GM23338 (cell line): ENCODE results near the gene COPZ1. TPM values are rescaled to one million over a fixed set of nuclear protein-coding genes. Genes with fewer than 3 reads are reported as not detected.
"Not testable (repeated sequence)": the region's sequence is repeated elsewhere in the genome, so short reads cannot be mapped to it uniquely, and the experiment has no call there.

ENCODE experiments used
- ATAC-seq: fragments of 200-7000 bp; cut with Tn5 transposase; 3 replicates; pipeline ENCODE4 v1.9.1; 2020
- DNase-seq: peaks from one replicate; pipeline ENCODE4 v3.0.0-alpha.2; 2015; ENCODE audit warnings: low spot score
- H2AFZ ChIP-seq: fragments of 200-600 bp; sonication (generic); 2 replicates; pipeline ENCODE4 v1.8.0; 2016; ENCODE audit warnings: antibody characterized with exemption, mild to moderate bottlenecking, moderate library complexity
- H3F3A ChIP-seq: fragments of 200-600 bp; sonication (generic); replicated peaks from 2 replicates; pipeline ENCODE4 v1.8.0; 2017; ENCODE audit warnings: antibody characterized with exemption, mixed run types, low read depth
- H3K27ac ChIP-seq: fragments of 200-600 bp; sonication (generic); 2 replicates; pipeline ENCODE4 v1.6.1; 2016; ENCODE audit warnings: low read depth
- H3K27me3 ChIP-seq: fragments of 200-600 bp; sonication (generic); 2 replicates; pipeline ENCODE4 v1.8.0; 2016; ENCODE audit warnings: mild to moderate bottlenecking, mixed run types, moderate library complexity; ENCODE audit not compliant: insufficient read depth
- H3K36me3 ChIP-seq: fragments of 200-600 bp; sonication (generic); 2 replicates; pipeline ENCODE4 v1.8.0; 2016; ENCODE audit warnings: mild to moderate bottlenecking; ENCODE audit not compliant: insufficient read depth
- H3K4me1 ChIP-seq: fragments of 200-600 bp; sonication (generic); 2 replicates; pipeline ENCODE4 v1.8.0; 2016; ENCODE audit warnings: mild to moderate bottlenecking, moderate library complexity; ENCODE audit not compliant: insufficient read depth
- H3K4me2 ChIP-seq: fragments of 200-600 bp; sonication (generic); 2 replicates; pipeline ENCODE4 v1.7.1; 2017; ENCODE audit warnings: mixed run types
- H3K4me3 ChIP-seq: fragments of 200-600 bp; sonication (generic); 2 replicates; pipeline ENCODE4 v1.6.1; 2016; ENCODE audit warnings: mixed run types
- H3K79me2 ChIP-seq: fragments of 200-600 bp; sonication (generic); replicated peaks from 2 replicates; pipeline ENCODE4 v1.8.0; 2017; ENCODE audit warnings: mild to moderate bottlenecking; ENCODE audit not compliant: insufficient read depth
- H3K9me2 ChIP-seq: fragments of 200-600 bp; sonication (generic); 2 replicates; pipeline ENCODE4 v1.8.0; 2017; ENCODE audit not compliant: insufficient read depth
- H4K20me1 ChIP-seq: fragments of 200-600 bp; sonication (generic); replicated peaks from 2 replicates; pipeline ENCODE4 v1.8.0; 2017; ENCODE audit warnings: mild to moderate bottlenecking; ENCODE audit not compliant: insufficient read depth
- H3K27ac Mint-ChIP-seq: 2 replicates; pipeline ENCODE4 v1.8.0; 2020; ENCODE audit warnings: inconsistent platforms, mild to moderate bottlenecking, moderate library complexity, mixed read lengths
- H3K27me3 Mint-ChIP-seq: 3 replicates; pipeline ENCODE4 v1.8.0; 2022; ENCODE audit warnings: low read depth, mild to moderate bottlenecking, moderate library complexity, mixed read lengths, inconsistent platforms; ENCODE audit not compliant: insufficient read depth, poor library complexity
- H3K36me3 Mint-ChIP-seq: 3 replicates; pipeline ENCODE4 v1.8.0; 2021; ENCODE audit warnings: low read depth, mild to moderate bottlenecking, inconsistent platforms, moderate library complexity, mixed read lengths
- H3K4me1 Mint-ChIP-seq: 3 replicates; pipeline ENCODE4 v1.8.0; 2020; ENCODE audit warnings: mild to moderate bottlenecking, inconsistent platforms, mixed read lengths
- H3K4me3 Mint-ChIP-seq: 3 replicates; pipeline ENCODE4 v1.8.0; 2021; ENCODE audit warnings: moderate library complexity, mild to moderate bottlenecking, inconsistent platforms, mixed read lengths
- H3K9me3 Mint-ChIP-seq: 3 replicates; pipeline ENCODE4 v1.8.0; 2020; ENCODE audit warnings: moderate library complexity, mild to moderate bottlenecking, inconsistent platforms, mixed read lengths
- CREB1 ChIP-seq: fragments of 250-450 bp; sonication (Bioruptor Pico); IDR thresholded peaks from 2 replicates; pipeline ENCODE4 v1.5.0; 2020; ENCODE audit warnings: low read depth, mild to moderate bottlenecking, moderate library complexity
- CTCF ChIP-seq, 2 experiments: fragments of 200-600 bp in 1 of 2; sonication (generic) in 1 of 2; conservative IDR thresholded peaks; 2 replicates each; pipeline versions ENCODE4 v1.5.1 to v1.6.1; 2016 to 2017; ENCODE audit warnings: antibody characterized with exemption in 2 of 2, low read depth in 2 of 2, mild to moderate bottlenecking in 2 of 2, moderate library complexity in 1 of 2
- EZH2 ChIP-seq: fragments of 200-600 bp; sonication (generic); IDR thresholded peaks from one replicate; pipeline ENCODE4 v1.8.0; 2017; ENCODE audit warnings: antibody characterized with exemption, mild to moderate bottlenecking, low read depth; ENCODE audit not compliant: unreplicated experiment
- JUNB ChIP-seq: IDR thresholded peaks from one replicate; pipeline ENCODE4 v1.6.1; 2016; ENCODE audit warnings: antibody characterized with exemption; ENCODE audit not compliant: unreplicated experiment
- NANOG ChIP-seq: IDR thresholded peaks from 2 replicates; pipeline ENCODE4 v1.6.1; 2016; ENCODE audit warnings: antibody characterized with exemption, borderline replicate concordance
- POLR2AphosphoS5 ChIP-seq: IDR thresholded peaks from 2 replicates; pipeline ENCODE4 v1.6.1; 2016; ENCODE audit warnings: antibody characterized with exemption, low read depth
- STAT1 ChIP-seq: IDR thresholded peaks from one replicate; pipeline ENCODE4 v1.6.1; 2016; ENCODE audit warnings: antibody characterized with exemption; ENCODE audit not compliant: unreplicated experiment
- ZNF331 ChIP-seq: fragments of 250-450 bp; sonication (Bioruptor Pico); IDR thresholded peaks from 2 replicates; pipeline ENCODE4 v1.5.0; 2020; ENCODE audit warnings: low read depth, mild to moderate bottlenecking, moderate library complexity
- polyA plus RNA-seq: library from polyadenylated mRNA; unstranded; fragments of >200 nt; fragmentation: Nextera tagmentation; extraction: Ambion mirVana; gene quantifications from 2 replicates; pipeline ENCODE4 v1.2.1, GENCODE V29; 2016
- total RNA-seq: library from RNA; depleted of rRNA; stranded (reverse); fragments of >200 nt; shearing (Covaris generic); gene quantifications from 2 replicates; pipeline ENCODE4 v1.2.3, GENCODE V29; 2014

Gene COPZ1
- total and polyA plus RNA-seq, 2 experiments from 2014 or later: 79.9 to 91.2 TPM

GRCh38 chr12:54311051-54311450, 13.9 kb upstream of the COPZ1 start:
- Histone ChIP-seq H3K27ac (no peak overlapping the region), H2AFZ (no peak overlapping the region), H3K27me3 (no peaks in the 10 kb centered on the region), H3K36me3 (no peaks in the 10 kb centered on the region), H3K9me2 (no peaks in the 10 kb centered on the region), H3K4me2 (no peak overlapping the region), H4K20me1 (no peaks in the 10 kb centered on the region), H3K4me3 (no peak overlapping the region), H3F3A (no peaks in the 10 kb centered on the region), H3K4me1 (peaks cover 10% of the 10 kb centered on the region), H3K79me2 (no peaks in the 10 kb centered on the region)
- Mint-ChIP-seq H3K4me1 (peaks cover 2% of the 10 kb centered on the region; the same call in 1 of the 3 replicates), H3K27ac (no peak overlapping the region), H3K27me3 (peaks cover 2% of the 10 kb centered on the region), H3K9me3 (no peaks in the 10 kb centered on the region), H3K36me3 (no peaks in the 10 kb centered on the region), H3K4me3 (no peak overlapping the region)
- TF ChIP-seq POLR2AphosphoS5: no peak
- no peak for TF ChIP-seq NANOG
- no peak for TF ChIP-seq CREB1 (CRISPR knock-in tag)
- TF ChIP-seq EZH2: no peak
- TF ChIP-seq CTCF (conservative IDR thresholded peaks at IDR 0.05; ENCODE audit: low read depth in 2 of 2): no peak
- DNase-seq: no peak
- ATAC-seq: no peak

GRCh38 chr12:54312309-54312708, 12.6 kb upstream of the COPZ1 start:
- H3K4me3 Mint-ChIP-seq, DNase-seq, H3K27ac ChIP-seq, H3K79me2 ChIP-seq, H3K4me3 ChIP-seq, H3K36me3 Mint-ChIP-seq, H3K36me3 ChIP-seq, H2AFZ ChIP-seq, H3K9me2 ChIP-seq, H3F3A ChIP-seq, H3K4me1 Mint-ChIP-seq, H3K9me3 Mint-ChIP-seq, H3K4me2 ChIP-seq, H4K20me1 ChIP-seq, H3K27me3 ChIP-seq, H3K27me3 Mint-ChIP-seq, H3K27ac Mint-ChIP-seq, H3K4me1 ChIP-seq: not testable (repeated sequence)
- peak; percentile 43 for ATAC-seq

- H3K4me2 ChIP-seq: no peak overlapping the region
- no peaks in the 10 kb centered on the region for H3K9me2 ChIP-seq
- no peaks in the 10 kb centered on the region; the same call in 1 of the 2 replicates for H3K4me1 ChIP-seq
- DNase-seq (no peak), ATAC-seq (no peak)
- no peaks in the 10 kb centered on the region for H3K36me3 ChIP-seq
- Mint-ChIP-seq H3K9me3 (no peaks in the 10 kb centered on the region), H3K27ac (no peak overlapping the region), H3K27me3 (peaks cover 5% of the 10 kb centered on the region), H3K4me3 (no peak overlapping the region), H3K36me3 (no peaks in the 10 kb centered on the region), H3K4me1 (peaks cover 4% of the 10 kb centered on the region)
- peaks cover 7% of the 10 kb centered on the region for H3K79me2 ChIP-seq
- no peak overlapping the region for H3K4me3 ChIP-seq
- no peaks in the 10 kb centered on the region for H4K20me1 ChIP-seq
- no peak overlapping the region for H2AFZ ChIP-seq
- H3K27ac ChIP-seq: no peak overlapping the region
- H3K27me3 ChIP-seq: no peaks in the 10 kb centered on the region
- no peaks in the 10 kb centered on the region; the same call in 1 of the 2 replicates for H3F3A ChIP-seq
- TF ChIP-seq STAT1: no peak
- no peak for TF ChIP-seq EZH2
- no peak for TF ChIP-seq CTCF (conservative IDR thresholded peaks at IDR 0.05; ENCODE audit: low read depth in 2 of 2)
- no peak for TF ChIP-seq JUNB
- no peak for TF ChIP-seq NANOG
- no peak for TF ChIP-seq ZNF331 (CRISPR knock-in tag)
Measured at GRCh38 chr12:54321363-54321762, 3.6 kb upstream of the COPZ1 start.
